Stimulated activated naive B cell treated with anti-CD40 and anti-IgM and Interleukin-4, amounts not matched to agents 10 μg/mL and 1 μg/mL and 100 μg/mL, for 72 hours (primary cell): ENCODE measurements around the gene ANKRD23.
A peak's percentile ranks its signal among the peaks of the same experiment; 100 is the strongest.
"Not testable (repeated sequence)": the region's sequence is repeated elsewhere in the genome, so short reads cannot be mapped to it uniquely, and the experiment has no call there.

Experiments
- ATAC-seq, 2 donors: fragments of 150-1000 bp; cut with Tn5 transposase; replicated peaks; 2 replicates each; pipeline ENCODE4 v1.10.0; 2021; ENCODE audit warnings: moderate library complexity in 1 of 2
- DNase-seq: peaks from one replicate; pipeline ENCODE4 v3.0.0; 2021
- H3K27ac Mint-ChIP-seq: one replicate; pipeline ENCODE4 v1.8.0; 2022; ENCODE audit warnings: mild to moderate bottlenecking, mixed read lengths
- H3K27me3 Mint-ChIP-seq, 2 donors: one replicate each; pipeline ENCODE4 v1.8.0; 2022; ENCODE audit warnings: mixed read lengths in 2 of 2
- H3K36me3 Mint-ChIP-seq, 2 donors: one replicate each; pipeline ENCODE4 v1.8.0; 2022; ENCODE audit warnings: mixed read lengths in 2 of 2, mild to moderate bottlenecking in 1 of 2
- H3K4me1 Mint-ChIP-seq, 2 donors: one replicate each; pipeline ENCODE4 v1.8.0; 2022; ENCODE audit warnings: mixed read lengths in 2 of 2, mild to moderate bottlenecking in 1 of 2
- H3K4me3 Mint-ChIP-seq, 2 donors: one replicate each; pipeline ENCODE4 v1.8.0; 2022; ENCODE audit warnings: mild to moderate bottlenecking in 2 of 2, mixed read lengths in 2 of 2, moderate library complexity in 1 of 2
- H3K9me3 Mint-ChIP-seq, 2 donors: one replicate each; pipeline ENCODE4 v1.8.0; 2022; ENCODE audit warnings: mixed read lengths in 2 of 2, mild to moderate bottlenecking in 1 of 2

ANKRD23 gene

DNA sequence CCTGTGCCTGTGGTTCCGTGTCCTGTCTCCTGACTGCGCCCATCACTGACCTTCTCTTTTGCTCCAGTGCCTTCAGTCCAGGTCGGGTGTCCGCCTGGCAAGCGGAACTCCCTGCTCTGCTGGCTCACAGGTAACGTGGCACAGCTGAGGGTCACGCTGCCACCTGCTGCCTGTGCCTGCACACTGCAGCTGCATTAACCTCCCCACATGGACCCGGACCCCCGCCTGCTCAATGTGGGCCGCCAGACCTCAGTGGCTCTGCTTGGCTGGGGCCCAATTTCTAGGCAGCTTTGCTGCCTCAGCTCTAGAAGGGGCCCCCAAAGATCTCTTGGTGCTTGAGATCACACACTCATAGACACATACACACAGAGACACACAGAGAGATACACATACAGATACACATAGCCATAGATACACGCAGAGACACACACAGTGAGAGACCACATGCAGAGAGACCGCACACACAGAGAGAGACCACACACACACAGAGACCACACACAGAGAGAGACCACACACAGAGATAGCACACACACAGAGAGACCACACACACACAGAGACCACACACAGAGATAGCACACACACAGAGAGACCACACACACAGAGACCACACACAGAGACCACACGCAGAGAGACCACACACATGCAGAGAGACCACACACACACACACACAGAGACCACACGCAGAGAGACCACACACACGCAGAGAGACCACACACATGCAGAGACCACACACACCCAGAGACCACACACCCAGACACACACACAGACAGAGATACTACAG lies 42.6 kb downstream of the ANKRD23 start:
- no peak overlapping the region for H3K27ac Mint-ChIP-seq
- H3K4me1 Mint-ChIP-seq = peaks cover under 1 to 1% of the 10 kb centered on the region in 2 donors
- ATAC-seq (peak; percentile 93 to 95), DNase-seq (peak; percentile 64)
- H3K36me3 Mint-ChIP-seq = peaks cover 9 to 13% of the 10 kb centered on the region in 2 donors
- no peaks in the 10 kb centered on the region for H3K27me3 Mint-ChIP-seq
- no peaks in the 10 kb centered on the region for H3K9me3 Mint-ChIP-seq
- no peak overlapping the region for H3K4me3 Mint-ChIP-seq

DNA sequence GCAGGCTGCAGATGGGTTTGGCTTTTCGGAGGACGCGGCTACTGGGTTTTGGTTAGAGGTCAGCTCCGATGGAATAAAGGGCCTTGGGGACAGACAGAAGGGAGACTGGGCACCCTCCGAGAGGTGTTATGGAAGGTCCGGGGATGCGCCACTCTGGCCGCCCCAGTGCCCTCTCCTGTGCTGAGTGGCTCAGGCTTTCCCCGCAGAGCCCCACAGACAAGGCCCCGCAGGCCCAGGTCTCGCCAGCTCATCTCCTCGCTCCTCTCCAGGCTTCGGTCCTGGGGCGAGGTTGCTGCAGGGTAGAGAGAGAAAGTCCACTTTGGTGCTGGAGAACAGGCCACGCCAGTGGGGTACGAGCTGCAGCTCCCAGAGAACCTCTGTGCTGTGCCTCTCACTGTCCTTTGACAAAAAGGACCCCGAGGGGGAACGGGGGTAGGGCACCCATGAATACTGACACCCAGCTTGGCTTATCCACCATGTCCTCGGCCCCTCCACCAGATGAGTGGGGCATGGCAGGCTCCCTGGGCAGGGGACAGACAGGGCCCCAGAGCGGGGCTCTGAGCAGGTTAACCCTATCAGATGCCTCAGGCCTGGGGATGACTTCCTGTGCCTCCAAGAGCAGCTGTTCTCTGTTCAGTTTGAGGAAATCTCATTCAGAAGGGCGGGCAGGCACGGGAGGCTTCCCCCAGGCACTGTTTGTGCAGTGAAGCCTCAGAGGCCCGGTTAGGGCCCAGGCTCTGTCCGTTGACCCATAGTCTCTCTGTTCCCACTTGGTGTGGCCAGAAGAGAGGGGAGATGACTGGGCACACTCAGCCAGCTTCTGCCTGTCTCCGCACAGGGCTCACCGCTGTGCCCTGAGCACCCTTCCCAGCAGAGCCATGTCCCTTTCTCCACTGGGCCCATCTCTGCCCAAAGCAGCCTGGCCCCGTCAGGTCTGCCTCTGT lies 43.5 kb downstream of the ANKRD23 start:
- Mint-ChIP-seq H3K4me1 (no peaks in the 10 kb centered on the region), H3K27me3 (no peaks in the 10 kb centered on the region), H3K36me3 (peaks cover 9 to 13% of the 10 kb centered on the region in 2 donors), H3K9me3 (no peaks in the 10 kb centered on the region), H3K4me3 (no peak overlapping the region), H3K27ac (no peak overlapping the region)
- ATAC-seq = peak; percentile 40 to 44
- no peak for DNase-seq

- H3K27ac Mint-ChIP-seq = no peak overlapping the region
Observed at GRCh38 chr2:96799623-96799935, 44.2 kb downstream of the ANKRD23 start.

GRCh38 chr2:96798733-96799622 lies 44.8 kb downstream of the ANKRD23 start:
- Mint-ChIP-seq H3K9me3 (no peaks in the 10 kb centered on the region), H3K4me3 (no peak overlapping the region), H3K27me3 (no peaks in the 10 kb centered on the region), H3K27ac (no peak overlapping the region), H3K4me1 (no peaks in the 10 kb centered on the region), H3K36me3 (peaks cover 9 to 13% of the 10 kb centered on the region in 2 donors)
- DNase-seq (no peak), ATAC-seq (no peak)

More at GRCh38 chr2:96799623-96799935, 44.2 kb downstream of the ANKRD23 start:
- DNase-seq (no peak), ATAC-seq (no peak)
- Mint-ChIP-seq H3K27me3 (no peaks in the 10 kb centered on the region), H3K4me1 (no peaks in the 10 kb centered on the region), H3K4me3 (no peak overlapping the region), H3K36me3 (peaks cover 9 to 13% of the 10 kb centered on the region in 2 donors), H3K9me3 (no peaks in the 10 kb centered on the region)

- Mint-ChIP-seq H3K36me3 (peaks cover 9 to 13% of the 10 kb centered on the region in 2 donors), H3K4me1 (peaks cover 0 to 1% of the 10 kb centered on the region in 2 donors), H3K27ac (no peak overlapping the region), H3K27me3 (no peaks in the 10 kb centered on the region), H3K9me3 (no peaks in the 10 kb centered on the region), H3K4me3 (no peak overlapping the region)
- ATAC-seq (no peak), DNase-seq (no peak)
Observed at GRCh38 chr2:96797066-96797625, 46.7 kb downstream of the ANKRD23 start.

DNA sequence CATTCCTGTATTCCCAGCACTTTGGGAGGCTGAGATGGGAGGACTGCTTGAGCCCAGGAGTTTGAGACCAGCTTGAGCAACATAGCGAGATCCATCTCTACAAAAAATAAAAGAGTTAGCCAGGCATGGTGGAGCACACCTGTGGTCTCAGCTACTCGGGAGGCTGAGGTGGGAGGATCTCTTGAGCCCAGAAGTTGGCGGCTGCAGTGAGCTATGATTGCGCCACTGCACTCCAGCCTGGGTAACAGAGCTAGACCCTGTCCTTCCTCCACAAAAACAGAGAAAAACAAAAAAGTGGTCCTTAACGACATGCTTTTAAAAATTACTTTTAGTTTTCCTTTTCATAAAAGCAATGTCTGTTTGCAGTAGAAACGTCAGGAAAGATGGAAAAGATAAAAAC lies 47.3 kb downstream of the ANKRD23 start:
- peaks cover 9 to 13% of the 10 kb centered on the region in 2 donors for H3K36me3 Mint-ChIP-seq
- not testable (repeated sequence) for H3K9me3 Mint-ChIP-seq, DNase-seq, ATAC-seq, H3K27ac Mint-ChIP-seq, H3K4me1 Mint-ChIP-seq, H3K4me3 Mint-ChIP-seq, H3K27me3 Mint-ChIP-seq

DNA sequence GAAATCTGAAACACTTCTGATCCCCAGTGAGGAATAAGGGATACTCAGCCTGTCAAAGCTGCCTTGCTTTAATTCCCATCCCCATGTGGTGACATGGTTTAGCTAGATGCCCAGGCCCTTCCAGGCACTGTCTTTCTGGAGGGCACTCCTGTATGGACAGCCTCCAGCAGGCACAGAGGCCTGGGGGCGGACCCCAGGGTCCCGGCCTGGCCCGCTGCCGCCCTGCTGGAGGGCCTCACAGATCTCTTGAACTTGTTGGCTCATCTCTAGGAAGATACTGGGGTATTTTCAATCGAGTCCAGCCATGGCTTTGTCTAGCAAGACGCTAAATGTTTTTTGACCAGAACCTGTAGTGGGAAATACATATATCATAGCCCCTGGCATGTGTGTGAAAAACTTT lies 48.7 kb downstream of the ANKRD23 start:
- Mint-ChIP-seq H3K4me3 (no peak overlapping the region), H3K27ac (no peak overlapping the region), H3K36me3 (peaks cover 9 to 13% of the 10 kb centered on the region in 2 donors), H3K9me3 (no peaks in the 10 kb centered on the region), H3K4me1 (peaks cover 0 to 1% of the 10 kb centered on the region in 2 donors), H3K27me3 (no peaks in the 10 kb centered on the region)
- ATAC-seq (no peak), DNase-seq (no peak)

- DNase-seq = no peak
- ATAC-seq = no peak
- H3K27me3 Mint-ChIP-seq = no peaks in the 10 kb centered on the region
- peaks cover 0 to 6% of the 10 kb centered on the region in 2 donors for H3K4me1 Mint-ChIP-seq
- no peaks in the 10 kb centered on the region for H3K9me3 Mint-ChIP-seq
- H3K4me3 Mint-ChIP-seq = no peak overlapping the region
- peak overlapping the region; percentile 20 for H3K27ac Mint-ChIP-seq
- H3K36me3 Mint-ChIP-seq = peaks cover 2 to 4% of the 10 kb centered on the region in 2 donors
Observed at GRCh38 chr2:96792772-96793749, 50.8 kb downstream of the ANKRD23 start.

- Mint-ChIP-seq H3K27me3 (no peaks in the 10 kb centered on the region), H3K27ac (peak overlapping the region; percentile 90), H3K4me3 (no peak overlapping the region), H3K9me3 (no peaks in the 10 kb centered on the region), H3K4me1 (peaks cover 0 to 6% of the 10 kb centered on the region in 2 donors), H3K36me3 (peaks cover 2 to 4% of the 10 kb centered on the region in 2 donors)
- DNase-seq (no peak), ATAC-seq (no peak)
Observed at GRCh38 chr2:96789245-96789617, 54.6 kb downstream of the ANKRD23 start.

- Mint-ChIP-seq H3K4me3 (no peak overlapping the region), H3K27ac (peak overlapping the region; percentile 90), H3K9me3 (no peaks in the 10 kb centered on the region), H3K4me1 (peaks cover 0 to 6% of the 10 kb centered on the region in 2 donors), H3K27me3 (no peaks in the 10 kb centered on the region), H3K36me3 (peaks cover 2 to 4% of the 10 kb centered on the region in 2 donors)
- DNase-seq (no peak), ATAC-seq (no peak)
Observed at GRCh38 chr2:96788442-96789244, 55.2 kb downstream of the ANKRD23 start.
